ENCODE results near the gene CATSPER4. TPM values are rescaled to one million over a fixed set of nuclear protein-coding genes. Genes with fewer than 3 reads are reported as not detected.
A peak's percentile ranks its signal among the peaks of the same experiment; 100 is the strongest.

Gene CATSPER4
- total and polyA plus RNA-seq, 2 experiments from 2014 or later = 0.31 TPM; not detected in 1

GRCh38 chr1:26234644-26235370 is 44.4 kb downstream of the CATSPER4 start:
- Histone ChIP-seq H3K27ac (ENCODE audit: low read depth) (peak overlapping the region; percentile 39; the same call in 1 of the 2 replicates), H4K20me1 (replicated peaks; ENCODE audit: insufficient read depth) (peaks cover 45% of the 10 kb centered on the region), H3K27me3 (ENCODE audit: insufficient read depth) (peaks cover 6% of the 10 kb centered on the region; the same call in 1 of the 2 replicates), H3K4me3 (peak overlapping the region; percentile 100), H2AFZ (peak overlapping the region; percentile 82), H3K4me2 (peak overlapping the region; percentile 97), H3K36me3 (ENCODE audit: insufficient read depth) (peaks cover 3% of the 10 kb centered on the region; the same call in 1 of the 2 replicates), H3K4me1 (ENCODE audit: insufficient read depth) (peaks cover 20% of the 10 kb centered on the region), H3K79me2 (replicated peaks; ENCODE audit: insufficient read depth) (peaks cover 55% of the 10 kb centered on the region), H3F3A (replicated peaks; ENCODE audit: low read depth) (no peaks in the 10 kb centered on the region), H3K9me2 (ENCODE audit: insufficient read depth) (no peaks in the 10 kb centered on the region)
- peak; percentile 54 for ATAC-seq
- TF ChIP-seq CTCF (conservative IDR thresholded peaks at IDR 0.05; ENCODE audit: low read depth in 2 of 2) = peak; percentile 24 to 41; a peak in 3 of 4 replicates
- no peak for TF ChIP-seq JUNB (IDR thresholded peaks at IDR 0.05; ENCODE audit: unreplicated experiment)
- no peak for TF ChIP-seq ZNF331 (CRISPR knock-in tag; IDR thresholded peaks at IDR 0.05; ENCODE audit: low read depth)
- no peak for TF ChIP-seq ZNF462 (CRISPR knock-in tag; IDR thresholded peaks at IDR 0.05)
- peaks cover 25% of the 10 kb centered on the region; the same call in 2 of the 3 replicates for H3K4me1 Mint-ChIP-seq
- H3K27me3 Mint-ChIP-seq (ENCODE audit: insufficient read depth, low read depth, poor library complexity) = peaks cover 7% of the 10 kb centered on the region
- H3K36me3 Mint-ChIP-seq (ENCODE audit: low read depth) = peaks cover 22% of the 10 kb centered on the region
- peak; percentile 61 for DNase-seq (ENCODE audit: low spot score)
- peaks cover 9% of the 10 kb centered on the region; the same call in 2 of the 3 replicates for H3K9me3 Mint-ChIP-seq
- H3K4me3 Mint-ChIP-seq = peak overlapping the region; percentile 91
- peak overlapping the region; percentile 54 for H3K27ac Mint-ChIP-seq

Data from GM23338 (cell line).